HG03571 (cell line): ENCODE results near the gene SFT2D3.

Experiments used
- ATAC-seq: cut with Tn5 transposase; IDR thresholded peaks from one replicate; pipeline ENCODE4 v1.9.1; 2021; ENCODE audit not compliant: unreplicated experiment

SFT2D3 gene

DNA sequence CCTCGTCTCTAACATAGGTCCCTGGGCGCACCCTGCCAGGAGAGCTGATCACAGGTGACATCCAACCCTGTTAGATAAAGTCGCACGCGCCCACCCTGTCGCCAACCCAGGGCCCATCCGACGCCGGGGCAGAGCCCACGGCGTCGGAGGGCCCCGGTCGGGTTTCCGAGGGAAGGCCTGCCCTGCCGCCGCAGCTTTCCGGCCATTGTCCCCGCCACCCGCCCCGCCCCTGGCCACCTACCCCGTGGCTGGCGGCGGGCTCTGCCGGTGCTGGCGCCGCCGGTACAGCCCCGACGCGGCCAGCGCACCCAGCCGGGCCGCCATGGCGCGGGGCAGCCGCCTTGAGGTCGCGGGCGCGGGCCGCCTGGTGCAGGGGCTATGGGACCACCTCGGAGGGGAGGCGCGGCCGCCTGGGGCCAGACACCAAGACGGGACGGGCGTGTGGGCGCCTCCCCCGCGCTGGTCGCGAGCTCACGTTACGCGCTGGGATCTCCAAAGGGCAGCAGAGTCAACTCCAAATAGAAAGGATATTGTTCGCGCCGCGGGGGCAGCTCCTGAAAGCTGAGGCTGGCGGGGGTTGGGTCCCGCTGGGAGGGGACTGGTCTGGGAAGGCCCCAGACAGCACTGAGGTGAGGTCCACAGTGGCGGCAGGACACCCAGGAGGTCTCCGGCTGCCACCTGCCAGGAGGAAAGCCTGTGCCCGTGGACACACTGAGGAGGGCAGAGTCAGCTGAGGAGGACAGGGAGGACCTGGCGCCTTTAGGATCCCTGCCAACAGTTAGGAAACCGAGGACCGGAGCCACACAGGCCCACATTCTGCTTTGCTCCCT lies 37.0 kb upstream of the SFT2D3 start:
- no peak for ATAC-seq

DNA sequence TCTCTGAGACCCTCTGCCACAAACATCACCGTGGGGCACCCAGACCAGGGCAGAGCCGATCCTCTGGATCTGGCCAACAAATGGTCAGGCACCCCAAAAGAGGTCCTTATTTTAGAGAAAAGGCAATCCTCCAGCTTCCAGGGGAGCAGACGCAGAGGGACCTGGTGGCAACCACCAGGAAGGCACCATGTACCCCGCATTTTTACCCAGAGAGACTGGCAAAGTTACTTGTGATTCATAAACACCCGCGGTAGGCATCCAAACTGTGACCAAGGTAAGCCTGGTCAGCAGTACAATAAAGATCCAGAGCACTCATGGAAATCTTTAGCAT lies 36.4 kb upstream of the SFT2D3 start:
- no peak for ATAC-seq

DNA sequence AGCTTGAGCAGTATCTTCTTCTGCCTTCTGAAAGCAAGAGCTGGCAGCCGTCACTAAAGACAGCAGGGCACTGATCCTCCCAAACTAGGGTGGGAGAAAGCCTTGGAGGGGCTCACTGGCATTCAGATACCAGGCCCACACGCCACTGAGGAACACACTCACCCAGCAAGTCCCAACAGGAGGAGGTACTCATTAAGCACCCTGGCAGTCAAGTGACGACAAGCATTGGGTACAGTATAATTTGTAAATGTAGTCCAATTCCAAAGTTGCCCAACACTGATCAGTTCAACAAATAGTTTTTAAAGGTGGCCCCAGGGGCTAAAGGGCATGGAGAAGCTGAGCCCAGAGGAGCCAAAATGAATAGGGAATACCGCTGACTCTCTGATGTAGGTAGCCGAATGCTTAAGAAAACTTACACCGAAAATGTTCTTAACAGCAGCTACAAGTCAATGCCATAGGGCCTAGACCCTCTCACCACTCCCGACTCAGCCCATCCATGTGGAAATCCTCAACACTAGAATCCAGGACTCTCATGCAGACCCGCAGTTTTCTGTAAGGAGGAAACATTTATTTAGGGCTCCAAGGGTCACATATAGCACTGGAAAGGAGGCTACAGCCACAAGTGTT lies 35.9 kb upstream of the SFT2D3 start:
- no peak for ATAC-seq

DNA sequence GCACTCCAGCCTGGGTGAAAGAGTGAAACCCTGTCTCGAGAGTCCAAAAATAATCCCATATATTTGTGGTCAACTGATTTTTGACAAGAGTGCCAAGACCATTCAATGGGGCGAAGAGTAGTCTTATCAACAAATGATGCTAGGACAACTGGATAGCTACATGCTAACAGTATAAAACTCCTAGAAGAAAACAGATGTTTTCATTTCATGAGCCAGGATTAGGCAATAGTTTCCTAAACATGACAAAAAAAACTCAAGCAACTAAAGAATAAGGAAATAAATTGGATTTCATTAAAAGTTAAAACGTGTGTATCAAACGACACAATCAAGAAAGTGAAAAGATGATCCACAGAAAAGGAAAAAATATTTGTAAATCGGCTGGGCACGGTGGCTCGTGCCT lies 32.2 kb upstream of the SFT2D3 start:
- no peak for ATAC-seq

DNA sequence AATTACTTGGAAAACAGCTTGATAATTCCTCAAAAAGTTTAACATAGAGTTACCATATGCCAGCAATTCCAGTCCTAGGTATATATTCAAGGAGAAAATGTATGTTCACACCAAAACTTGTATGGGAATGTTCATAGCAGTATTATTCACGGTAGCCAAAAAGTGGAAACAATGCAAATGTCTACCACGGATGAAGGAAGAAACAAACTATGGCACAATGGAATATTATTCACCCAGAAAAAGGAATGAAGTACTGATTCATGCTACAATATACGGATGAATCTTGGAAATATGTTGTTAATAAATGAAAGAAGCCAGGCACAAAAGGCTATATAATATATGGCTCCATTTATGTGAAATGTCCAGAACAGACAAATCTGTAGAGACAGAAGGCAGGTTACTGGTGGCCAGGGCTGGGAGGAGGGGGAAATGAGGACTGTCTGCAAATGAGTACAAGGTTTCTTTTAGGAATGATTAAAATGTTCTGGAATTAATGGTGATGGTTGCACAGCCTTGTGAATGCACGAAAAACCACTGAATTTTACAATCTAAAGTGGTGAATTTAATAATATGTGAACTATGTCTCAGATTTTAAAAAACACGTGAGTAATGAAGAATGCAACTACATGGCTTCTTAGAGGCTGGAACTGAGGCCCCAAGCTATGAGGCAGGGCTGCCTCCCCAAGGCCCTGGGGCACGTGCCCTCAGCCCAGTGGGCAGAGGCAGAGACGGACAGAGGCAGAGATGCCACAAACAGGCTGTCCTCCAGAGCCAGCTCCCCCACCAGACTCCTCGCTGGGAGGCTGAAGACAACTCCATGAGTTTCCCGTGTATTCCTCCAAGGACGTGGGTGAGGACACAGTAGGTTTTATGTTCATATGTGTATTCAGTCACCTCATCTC lies 31.0 kb upstream of the SFT2D3 start:
- no peak for ATAC-seq

DNA sequence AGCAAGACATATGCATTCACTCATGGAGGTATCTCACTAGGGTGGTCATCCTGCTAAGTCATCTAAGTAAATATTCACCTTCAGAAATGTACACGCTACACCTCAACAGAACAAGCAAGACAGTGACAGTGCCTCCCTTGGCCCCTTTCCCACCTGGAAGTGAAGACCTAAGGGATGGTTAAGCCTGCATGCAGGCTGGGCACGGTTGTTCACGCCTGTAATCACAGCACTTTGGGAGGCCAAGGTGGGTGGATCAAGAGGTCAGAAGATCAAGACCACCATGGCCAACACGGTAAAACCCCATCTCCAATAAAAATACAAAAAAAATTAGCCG lies 30.4 kb upstream of the SFT2D3 start:
- ATAC-seq = no peak

DNA sequence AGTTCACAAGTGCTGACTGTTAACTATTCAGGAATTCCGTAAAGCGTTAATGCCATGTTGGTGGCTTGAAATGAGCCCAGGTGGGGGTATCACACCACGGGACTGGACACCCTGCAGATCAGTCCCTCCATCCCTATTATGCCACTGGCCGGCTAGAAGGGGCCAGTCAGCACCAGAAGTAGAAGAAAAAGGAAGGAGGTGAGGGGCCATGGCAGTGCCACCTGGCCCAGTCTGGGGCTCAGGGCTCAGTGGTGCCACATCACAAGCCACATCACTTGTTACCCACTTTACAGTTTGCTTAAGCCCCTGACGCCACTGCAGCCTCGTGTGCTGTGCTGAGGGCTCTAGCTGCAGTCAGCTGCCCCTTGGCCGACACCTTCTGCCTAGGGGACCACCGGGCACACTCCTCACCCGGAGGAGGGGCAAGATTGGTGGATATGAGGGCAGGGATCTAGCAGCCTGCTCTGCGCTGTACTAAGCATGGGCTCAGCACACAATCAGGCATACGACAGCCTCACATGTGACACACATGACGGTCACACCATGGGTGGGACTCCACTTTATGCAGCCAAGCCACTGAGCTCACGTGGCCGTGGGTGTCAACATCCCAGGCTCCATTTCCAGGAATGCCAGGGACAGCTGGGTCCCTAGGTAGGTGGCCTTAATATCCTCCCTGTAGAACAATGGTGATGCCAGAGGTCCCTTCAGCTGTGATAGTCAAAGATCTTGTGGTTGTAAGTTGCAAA lies 29.6 kb upstream of the SFT2D3 start:
- no peak for ATAC-seq

DNA sequence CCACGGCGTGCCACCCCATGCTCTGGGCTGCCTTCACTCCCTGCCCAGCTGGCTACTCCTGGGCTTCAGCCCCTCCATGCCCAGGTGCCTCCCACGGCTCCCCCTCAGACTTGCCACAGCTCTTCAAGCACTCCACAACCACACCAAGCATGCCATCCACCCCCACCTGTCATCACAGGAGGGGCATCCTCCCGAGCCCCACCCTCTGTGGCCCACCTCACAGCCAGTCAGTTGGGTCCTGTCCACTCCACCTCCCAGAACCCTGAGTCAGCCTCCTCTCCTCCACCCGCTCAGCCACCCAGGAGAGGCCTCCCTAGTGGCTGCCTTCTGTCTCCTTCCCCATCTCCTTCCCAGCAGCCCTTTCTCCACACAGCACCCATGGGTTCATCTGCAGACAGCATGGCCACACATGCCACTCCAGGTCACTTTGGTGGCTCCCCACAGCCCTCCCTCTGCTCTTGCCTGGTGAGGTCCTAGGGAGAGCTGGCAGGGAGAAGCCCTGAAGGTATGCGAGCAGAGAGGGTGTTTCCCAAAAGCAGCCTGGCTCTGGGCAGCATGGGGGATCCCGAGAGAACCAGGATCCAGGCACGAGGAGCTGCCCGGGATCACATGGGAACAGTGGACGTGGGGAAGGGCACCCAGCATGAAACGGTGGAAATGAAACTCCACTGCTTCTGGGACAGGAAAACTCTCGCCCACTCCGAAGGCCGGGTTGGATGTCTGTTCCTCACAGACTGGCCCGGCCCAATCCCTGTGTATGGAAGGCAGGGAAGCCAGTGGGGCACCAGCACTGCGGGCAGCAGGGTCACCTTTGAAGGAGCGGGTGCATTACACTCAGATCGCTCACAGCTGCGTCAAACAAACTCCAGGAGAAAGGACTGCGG lies 28.7 kb upstream of the SFT2D3 start:
- ATAC-seq = no peak

DNA sequence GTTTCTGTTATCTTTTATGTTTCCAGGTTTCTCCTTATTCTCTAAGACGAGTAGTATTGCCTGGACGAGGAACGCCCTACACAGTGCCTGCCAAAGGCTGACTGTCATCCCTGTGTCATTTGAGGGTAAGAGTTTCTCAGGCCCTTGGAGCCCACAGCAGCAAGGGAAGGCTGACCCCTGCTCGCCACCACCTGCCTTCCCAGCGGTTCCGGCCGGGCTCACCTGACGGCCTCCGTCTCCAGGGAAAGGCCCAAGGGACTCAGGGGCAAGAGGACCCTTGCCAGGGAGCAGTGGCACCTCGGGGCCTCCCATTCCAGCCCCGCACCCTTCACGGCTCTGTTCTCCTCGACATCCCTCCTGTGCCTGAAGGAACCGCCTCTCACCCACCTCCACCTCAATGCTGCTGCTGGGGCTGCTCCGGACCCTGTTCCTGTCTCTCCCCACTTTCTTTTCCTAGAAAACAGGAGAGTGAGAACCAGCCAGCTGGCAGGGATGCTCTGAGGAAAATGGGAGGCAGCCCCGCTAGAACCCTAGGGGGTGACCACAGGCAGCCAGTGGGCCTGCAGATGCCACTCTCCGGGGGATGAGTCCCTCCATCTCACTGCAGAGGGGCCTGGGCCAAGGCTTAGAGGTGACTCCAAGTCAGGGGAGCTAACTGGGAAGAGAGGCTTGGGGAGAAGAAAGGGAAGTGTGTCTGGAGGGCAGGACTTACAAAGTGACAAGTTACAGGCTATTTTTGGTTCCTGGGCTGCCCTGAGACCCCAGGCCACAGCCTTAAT lies 27.8 kb upstream of the SFT2D3 start:
- ATAC-seq = no peak

DNA sequence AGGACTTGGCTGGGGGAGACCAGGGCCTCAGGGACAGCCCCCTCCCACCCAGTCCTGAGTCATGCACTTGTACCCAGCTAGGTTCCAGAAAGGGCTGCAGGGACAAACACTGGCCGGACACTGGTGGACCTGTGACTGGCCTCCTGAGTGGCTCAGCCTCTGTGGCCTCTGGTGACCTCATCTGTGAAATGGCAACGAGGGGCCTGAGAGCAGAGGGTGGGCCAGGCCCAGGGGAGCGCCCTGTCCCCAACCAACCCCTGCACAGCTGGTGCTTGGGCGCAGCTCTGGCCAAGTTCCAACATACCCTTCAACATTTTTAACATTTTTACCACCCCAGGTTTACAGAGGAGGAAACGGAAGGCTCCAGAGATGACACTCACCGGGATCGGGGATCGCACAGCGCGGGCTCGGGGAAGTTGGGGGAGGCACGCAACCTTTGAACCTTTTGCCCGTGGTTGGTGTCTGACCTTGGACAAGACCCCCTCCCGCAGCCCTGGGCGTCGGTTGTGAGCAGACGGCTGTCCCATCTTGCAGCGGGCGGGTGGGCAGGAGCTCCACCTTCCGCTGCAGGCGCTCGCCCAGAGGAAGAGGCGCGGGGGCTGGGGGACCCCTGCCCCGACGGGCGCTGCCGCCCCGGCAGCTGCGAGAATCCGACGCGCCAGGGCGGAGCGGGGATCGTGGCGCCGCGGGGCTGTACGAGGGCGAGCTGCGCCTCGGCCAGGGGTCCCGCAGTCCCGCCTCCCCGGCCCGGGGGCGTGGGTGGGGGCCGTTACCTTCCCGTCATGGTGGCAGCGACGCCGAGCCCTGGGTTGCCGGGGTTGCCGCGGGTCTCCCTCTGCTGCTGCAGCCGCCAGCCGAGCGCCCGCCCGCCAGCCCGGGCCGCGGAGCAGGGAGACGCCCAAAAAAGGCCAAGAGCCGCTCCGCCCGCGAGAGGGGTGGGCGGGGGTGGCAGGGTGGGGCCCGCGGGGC lies 26.8 kb upstream of the SFT2D3 start:
- no peak for ATAC-seq

DNA sequence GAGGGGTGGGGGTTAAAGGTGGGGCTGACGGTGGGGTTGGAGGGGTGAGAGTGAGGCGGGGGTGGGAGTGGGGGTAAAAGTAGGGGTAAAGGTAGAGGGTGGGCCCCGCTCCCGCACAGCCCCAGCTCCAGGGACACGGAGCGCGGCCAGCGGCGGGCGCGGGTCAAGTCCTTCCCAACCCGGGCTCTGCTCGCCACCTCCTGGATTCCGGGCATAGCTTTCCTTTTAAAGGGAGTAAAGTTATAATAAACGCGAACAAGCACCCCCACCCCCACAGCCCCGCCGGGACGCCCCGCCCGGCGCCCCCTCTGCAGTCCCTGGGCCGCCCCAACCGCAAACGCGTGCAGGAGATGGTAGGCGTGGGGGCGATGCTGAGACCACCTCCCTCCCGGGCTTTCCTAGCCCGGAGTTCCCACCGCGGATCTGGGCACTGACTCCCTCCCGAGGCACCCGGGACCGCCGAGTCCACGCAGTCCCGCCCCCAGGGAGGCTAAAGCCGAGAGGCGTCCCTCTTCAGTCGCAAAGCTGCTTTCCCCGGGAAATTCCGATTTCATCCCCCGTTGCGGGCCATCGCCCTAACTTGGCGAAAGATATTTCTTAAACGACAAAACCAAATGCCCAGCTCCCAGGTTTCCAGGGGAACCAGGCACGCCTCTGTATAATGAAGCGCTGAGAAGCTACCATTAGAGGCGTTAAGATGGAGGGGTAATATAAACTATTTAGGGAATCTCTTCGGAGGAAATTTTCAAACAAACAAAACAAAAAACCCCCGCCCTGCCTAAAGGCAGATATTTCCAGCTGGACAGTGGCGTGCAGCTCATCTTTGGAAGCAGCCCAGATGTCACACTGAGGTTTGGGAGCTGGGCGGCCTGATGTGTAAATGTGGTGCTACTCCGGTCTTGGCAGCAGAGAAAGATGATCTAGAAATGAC lies 25.7 kb upstream of the SFT2D3 start, which contains the start of gene LIMS2:
TSS of gene LIMS2 (minus strand) at position 200 of the 931 bp plus-strand sequence. CDS start 506 bp downstream, outside the sequence.
- ATAC-seq = no peak

DNA sequence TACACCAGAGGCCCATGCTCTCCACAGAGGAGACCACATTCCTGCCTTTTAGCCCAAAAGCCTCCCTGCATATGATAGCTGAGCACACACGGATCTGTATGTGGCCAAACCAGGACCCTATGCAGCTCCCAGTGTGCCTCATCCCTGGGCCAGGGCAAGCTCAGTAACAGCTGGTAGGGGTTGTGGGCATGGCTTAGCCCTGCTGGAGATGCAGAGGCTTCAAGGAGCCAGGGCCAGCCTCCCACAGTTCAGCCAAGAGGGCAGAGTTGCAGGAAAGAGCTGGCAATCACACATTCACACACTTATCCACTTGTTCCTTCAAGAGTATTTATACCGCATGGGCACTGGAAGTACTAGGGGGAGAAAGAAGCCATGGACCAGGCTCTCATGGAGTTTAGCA lies 24.4 kb upstream of the SFT2D3 start:
- ATAC-seq = no peak

DNA sequence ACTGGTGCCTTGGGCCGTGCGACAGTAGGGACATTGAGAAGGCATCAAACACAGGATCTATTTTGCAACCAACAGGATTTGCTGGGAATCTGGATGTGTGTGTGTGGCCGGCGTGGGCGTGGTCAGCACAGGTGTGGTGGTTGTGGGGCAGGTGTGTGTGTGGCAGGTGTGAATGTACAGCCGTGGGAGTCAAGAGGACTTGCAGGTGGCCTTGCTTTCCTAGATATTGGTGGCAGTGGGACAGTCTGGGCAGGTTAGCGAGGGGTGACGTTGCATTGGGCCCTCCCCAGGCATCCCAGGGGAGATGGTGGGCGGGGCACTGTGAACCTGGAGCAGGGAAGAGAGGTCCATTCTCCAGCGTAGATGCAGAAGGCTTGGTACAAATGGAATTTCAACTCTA lies 22.8 kb upstream of the SFT2D3 start:
- no peak for ATAC-seq

DNA sequence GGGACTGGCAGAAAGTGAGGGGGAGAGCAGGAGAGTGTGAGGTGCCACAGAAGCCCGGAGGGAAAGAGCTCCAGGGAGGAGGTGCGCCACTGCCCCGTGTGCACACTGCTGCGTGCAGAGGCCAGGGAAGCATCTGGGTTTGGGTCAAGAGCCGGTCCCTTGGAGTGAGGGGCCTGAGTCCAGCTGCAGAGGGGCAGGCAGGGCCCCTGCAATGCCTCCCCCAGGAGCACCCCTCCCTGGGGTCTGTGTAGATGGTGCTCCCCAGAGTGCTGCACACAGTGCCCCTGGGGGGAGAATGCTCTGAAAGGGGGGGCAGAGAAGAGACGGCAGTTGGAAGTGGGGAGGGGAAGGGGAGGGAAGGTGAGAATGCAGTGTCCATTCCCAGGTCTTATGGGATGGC lies 22.3 kb upstream of the SFT2D3 start:
- no peak for ATAC-seq

DNA sequence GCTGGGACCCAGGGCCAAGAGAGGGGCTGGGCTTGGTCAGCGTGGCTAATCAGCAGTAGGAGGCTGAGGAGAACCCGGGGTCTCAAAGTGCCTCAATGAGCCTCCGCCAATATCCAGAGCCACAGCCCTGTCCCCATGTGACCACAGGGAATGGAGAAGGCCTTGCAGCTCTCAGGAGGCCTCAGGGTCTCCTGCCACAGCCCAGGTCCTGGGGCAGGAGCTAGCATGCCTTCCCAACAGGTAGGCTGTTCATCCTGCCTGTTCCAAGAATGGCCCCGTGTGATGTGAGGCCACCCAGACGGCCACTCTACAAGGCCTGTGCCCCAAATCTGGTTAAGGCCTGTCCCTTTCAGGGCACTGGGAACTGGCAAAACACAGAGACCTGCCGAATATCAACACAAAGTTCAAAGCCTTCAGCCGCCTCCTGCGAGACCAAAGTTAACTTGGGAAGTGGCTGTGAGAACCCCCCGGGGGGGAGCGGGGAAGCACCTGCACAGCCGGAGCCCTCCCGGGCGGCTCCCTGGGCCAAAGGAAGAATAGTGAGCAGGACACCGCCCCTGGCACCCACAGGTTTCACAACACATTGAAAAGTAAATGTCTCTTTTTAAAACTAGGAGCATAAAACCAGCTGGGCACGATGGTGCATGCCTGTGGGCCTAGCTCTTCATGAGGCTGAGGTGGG lies 21.5 kb upstream of the SFT2D3 start:
- no peak for ATAC-seq

DNA sequence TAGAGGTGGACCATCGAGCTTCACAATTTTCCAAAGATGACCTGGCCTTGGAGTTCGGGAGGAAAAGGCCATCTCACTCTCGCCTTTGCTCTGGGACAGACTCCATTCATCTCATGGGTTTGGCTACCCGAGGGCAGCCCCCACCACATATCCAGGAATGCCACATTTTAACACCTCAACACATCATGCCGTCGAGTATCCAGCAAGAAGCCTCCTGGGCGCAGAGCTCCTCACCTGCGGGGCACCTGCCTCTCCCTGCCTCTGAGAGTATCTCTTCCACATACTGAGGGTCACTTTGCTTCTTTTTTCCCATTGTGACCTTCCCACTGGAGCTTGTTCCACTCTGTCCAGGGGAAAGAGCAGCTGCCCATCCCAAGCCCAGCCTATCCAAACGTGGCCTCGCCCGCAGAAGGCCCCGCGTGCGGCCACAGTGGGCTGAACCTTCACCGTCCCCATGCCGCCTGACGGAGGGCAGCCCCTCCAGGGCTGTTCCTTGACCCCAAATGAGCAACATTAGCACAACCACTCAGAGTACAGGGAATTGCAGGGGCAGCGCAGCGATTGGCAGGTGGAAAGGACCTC lies 20.5 kb upstream of the SFT2D3 start:
- ATAC-seq = no peak
